GM21381 (cell line): ENCODE measurements around the gene KCNAB2.

Experiments
- ATAC-seq: cut with Tn5 transposase; IDR thresholded peaks from one replicate; pipeline ENCODE4 v1.9.1; 2021; ENCODE audit warnings: mild to moderate bottlenecking, moderate library complexity; ENCODE audit not compliant: unreplicated experiment

Gene KCNAB2

GRCh38 chr1:6124746-6125365 is 79.2 kb downstream of the KCNAB2 start:
- ATAC-seq = no peak

DNA sequence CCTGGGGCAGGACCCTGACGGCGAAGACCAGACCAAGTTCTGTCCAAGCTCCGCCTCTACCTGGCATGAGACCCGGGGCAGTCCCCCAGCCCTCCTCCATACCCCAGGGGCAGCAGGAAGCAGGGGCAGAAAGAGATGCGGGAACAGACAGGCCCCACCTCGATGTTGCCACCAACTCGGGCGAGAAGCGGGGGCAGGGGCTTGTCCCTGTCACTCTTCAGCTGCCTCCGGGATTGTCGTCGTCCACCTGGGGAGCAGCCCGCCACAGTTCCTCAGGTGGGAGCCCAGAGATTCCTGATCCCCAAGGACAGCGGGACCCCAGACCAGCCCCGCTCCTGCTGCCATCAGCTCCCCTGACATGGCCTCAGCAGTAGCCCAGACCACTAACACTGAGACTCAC is 79.7 kb downstream of the KCNAB2 start:
- ATAC-seq = no peak

DNA sequence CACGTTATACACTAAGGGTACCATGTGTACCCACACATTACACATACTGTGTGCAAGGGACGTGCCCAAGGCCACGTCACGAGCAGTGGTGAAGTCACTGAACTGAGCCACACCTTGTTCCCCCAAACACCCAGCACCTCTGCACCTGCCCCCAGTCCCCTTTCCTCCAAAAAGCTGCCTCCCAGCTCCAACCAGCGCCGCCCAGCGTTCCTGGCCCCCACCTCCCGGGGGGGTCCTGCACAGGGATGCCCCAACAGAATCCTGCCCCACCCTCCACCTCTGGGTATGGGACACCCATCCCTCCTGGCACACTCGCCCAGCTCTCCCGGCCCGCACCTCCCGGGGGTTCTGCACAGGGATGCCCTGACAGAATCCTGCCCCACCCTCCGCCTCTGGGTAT is 80.3 kb downstream of the KCNAB2 start:
- no peak for ATAC-seq

DNA sequence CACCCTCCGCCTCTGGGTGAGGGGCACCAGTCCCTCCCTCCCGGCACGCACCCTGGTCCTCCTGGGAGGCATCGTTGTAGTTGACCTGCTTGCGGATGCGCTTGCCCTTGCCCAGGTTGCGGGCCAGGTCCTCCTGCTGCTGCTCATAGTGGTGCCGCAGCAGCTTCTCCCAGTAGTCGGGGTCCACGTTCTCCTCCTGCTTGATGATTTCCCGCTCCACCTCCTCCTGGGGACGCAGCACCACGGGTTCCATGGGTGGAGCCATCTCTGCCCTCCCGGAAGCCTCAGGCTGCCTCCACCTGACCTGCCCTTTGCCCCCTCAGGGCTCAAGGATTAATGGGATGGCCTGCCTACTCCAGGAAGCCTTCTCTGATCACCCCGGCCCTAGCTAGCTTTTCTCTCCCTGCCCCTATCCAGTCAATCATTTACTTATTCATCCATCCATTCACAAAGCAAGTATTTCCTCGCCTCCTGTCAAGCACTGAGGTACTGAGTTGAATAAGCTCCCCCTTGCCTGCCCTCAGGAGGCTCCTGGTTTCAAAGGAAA is 80.9 kb downstream of the KCNAB2 start:
- no peak for ATAC-seq

GRCh38 chr1:6127587-6128163 is 82.0 kb downstream of the KCNAB2 start:
- ATAC-seq = no peak

DNA sequence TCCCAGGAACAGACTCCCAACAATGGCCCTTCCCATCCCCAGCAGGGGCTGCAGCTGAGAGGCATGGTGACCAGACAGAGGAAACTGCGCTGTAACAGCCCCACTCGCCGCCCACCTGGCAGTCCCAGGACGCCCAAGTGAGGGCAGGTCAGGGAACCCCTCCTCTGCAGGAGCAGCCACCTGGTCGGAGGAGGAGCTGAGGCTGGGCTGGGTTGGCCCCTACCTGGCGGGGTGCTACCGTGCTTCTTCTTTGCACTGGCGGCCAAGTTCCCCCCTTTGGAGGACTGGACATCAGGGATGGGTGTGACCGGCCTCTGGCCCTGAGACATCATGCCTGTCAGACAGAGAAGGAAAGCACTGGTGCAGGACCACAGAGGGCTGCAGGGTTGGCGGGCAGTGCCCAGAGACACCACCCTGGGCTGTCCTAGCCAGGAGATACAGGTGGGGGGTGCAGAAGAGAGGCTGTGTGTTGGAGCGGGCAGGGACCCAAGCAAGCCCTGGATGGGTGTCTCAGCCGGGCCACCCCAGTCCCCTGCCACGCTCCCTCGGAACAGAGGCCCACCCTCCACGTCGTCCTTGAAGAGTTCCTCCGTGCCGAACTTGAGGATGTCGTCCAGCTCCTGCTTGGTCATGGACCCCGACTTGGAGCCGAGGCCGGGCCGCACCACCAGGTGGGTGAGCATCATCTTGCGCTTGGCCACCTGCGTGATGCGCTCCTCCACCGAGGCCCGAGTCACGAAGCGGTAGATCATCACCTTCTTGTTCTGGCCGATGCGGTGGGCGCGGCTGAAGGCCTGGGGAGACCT is 82.8 kb downstream of the KCNAB2 start:
- ATAC-seq = no peak

- no peak for ATAC-seq
Observed at GRCh38 chr1:6129313-6129712, 83.6 kb downstream of the KCNAB2 start.

DNA sequence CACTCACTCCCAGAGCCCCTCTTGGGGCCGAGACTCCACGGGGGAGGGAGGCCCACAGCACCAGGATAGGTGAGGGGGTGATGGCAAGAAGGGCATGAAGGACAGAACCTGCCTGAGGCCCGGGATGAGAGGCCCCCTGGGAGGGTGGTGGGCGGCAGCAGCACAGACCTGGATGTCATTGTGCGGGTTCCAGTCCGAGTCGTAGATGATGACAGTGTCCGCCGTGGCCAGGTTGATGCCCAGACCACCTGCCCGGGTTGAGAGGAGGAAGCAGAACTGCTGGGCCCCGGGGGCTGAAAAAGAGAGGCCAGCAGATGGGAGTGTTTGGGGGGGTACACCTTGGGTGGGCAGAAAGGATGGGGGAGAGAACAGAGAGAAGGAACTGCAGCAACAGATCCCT is 84.3 kb downstream of the KCNAB2 start:
- ATAC-seq = no peak

- no peak for ATAC-seq
Observed at GRCh38 chr1:6130596-6130995, 84.9 kb downstream of the KCNAB2 start.

DNA sequence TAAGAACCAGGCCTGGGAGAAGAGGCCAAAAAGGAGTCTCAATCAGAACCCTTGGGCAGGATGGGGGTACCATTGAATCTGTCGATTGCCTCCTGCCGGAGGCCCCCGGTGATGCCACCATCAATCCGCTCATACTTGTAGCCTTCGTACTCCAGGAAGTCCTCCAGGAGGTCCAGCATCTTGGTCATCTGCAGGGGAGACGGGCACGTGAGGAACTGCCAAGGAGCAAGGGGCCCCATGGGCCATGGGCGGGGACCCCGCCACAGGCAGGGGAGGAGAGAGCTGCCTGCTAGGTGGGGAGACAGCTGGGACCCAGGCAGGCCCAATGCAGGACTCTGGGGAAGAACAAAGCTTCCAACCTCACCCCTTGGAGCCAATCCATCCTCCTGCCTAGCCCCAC is 85.9 kb downstream of the KCNAB2 start:
- no peak for ATAC-seq

GRCh38 chr1:6133146-6133895 is 87.6 kb downstream of the KCNAB2 start:
- ATAC-seq = no peak

- ATAC-seq = no peak
Observed at GRCh38 chr1:6134206-6134605, 88.5 kb downstream of the KCNAB2 start.

DNA sequence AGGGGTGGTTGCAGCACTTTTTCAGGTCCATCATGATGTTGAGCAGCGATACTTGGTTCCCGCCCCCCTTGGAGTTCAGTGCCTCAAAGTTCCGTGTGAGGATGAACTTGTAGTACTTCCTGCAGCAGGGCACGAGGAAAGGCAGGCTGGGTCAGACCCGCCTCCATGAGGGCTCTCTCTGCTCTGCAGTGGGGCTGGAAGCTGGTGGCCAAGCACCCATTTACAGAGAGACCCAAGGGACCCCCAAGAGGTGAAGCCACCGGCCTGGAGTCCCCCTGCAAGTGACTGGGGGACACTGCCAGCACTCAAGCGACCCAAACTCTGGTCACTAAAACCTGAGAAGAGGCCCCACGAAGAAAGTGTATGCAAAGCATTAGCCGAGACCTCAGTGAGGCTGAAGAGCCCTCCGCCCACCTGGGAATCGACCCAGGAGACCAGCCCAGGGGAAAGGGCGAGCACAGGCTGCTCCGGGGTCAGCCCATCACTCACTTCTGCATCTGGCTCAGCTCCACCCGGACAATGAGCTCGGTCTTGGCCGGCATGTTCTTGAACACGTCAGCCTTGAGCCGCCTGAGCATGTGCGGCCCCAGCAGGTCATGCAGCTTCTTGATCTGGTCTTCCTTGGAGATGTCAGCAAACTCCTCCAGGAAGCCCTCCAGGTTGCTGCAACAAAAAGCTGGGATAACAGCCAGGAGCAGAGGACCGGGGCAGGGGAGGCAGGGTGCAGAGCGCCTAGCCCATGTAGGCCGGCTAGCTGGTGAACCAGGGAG is 89.2 kb downstream of the KCNAB2 start:
- ATAC-seq = no peak

GRCh38 chr1:6136516-6137220 is 91.0 kb downstream of the KCNAB2 start:
- ATAC-seq = no peak

GRCh38 chr1:6137758-6138157 is 92.1 kb downstream of the KCNAB2 start:
- no peak for ATAC-seq

DNA sequence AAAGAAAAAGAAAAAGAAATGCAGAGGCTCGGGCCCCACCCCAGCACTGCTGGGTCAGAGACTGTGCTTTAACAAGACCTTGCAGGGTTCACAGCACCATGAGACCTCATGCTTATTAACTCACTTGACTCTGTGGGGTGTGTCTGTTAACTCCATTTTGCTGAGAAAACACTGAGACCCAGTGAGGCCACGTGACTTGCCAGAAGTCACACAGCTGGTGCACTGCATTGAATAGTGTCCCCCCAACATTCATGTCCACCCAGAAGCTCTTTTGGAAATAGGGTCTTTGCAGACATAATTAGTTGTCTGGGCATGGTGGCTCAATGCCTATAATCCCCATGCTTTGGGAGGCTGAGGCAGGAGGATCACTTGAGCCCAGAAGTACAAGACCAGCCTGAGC is 94.7 kb downstream of the KCNAB2 start:
- ATAC-seq = no peak

- no peak for ATAC-seq
Observed at GRCh38 chr1:6141592-6141991, 95.9 kb downstream of the KCNAB2 start.

GRCh38 chr1:6142036-6142621 is 96.4 kb downstream of the KCNAB2 start:
- no peak for ATAC-seq

- no peak for ATAC-seq
Observed at GRCh38 chr1:6142734-6143133, 97.0 kb downstream of the KCNAB2 start.

DNA sequence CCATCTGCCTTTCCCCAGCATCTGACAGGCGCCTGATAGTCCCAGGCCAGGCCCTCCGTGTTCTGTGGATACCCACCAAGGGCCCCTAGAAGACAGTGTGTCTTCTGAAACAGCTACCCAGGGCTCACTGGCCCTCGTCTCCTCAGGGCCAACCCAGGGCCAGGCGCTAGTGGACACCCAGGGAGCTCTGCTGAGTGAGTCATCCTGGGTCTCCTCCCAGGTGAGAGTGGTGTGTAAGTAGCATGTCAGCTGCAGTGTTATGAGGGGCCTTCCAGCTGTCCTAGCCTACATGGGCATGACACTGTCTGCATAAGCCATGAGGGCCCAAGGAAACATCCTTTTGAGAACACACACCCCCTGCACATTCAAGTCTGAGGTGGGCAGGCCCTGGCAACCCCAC is 97.7 kb downstream of the KCNAB2 start:
- ATAC-seq = no peak
